Neural cell (in vitro differentiated cells): ENCODE results near the gene ALK. TPM values are rescaled to one million over a fixed set of nuclear protein-coding genes. Genes with fewer than 3 reads are reported as not detected.

Experiments
- H2AFZ ChIP-seq: fragments of 200-600, 300-800 bp; sonication (generic), shearing (Covaris generic); 2 replicates; pipeline ENCODE4 v1.6.0; 2014; ENCODE audit warnings: low read depth, mild to moderate bottlenecking, antibody characterized with exemption, low read length, moderate library complexity
- H3F3A ChIP-seq: fragments of 200-600 bp; shearing (Covaris generic); 2 replicates; pipeline ENCODE4 v1.6.1; 2016; ENCODE audit warnings: mild to moderate bottlenecking, moderate library complexity, mixed read lengths, antibody characterized with exemption, low read length; ENCODE audit not compliant: insufficient read depth, poor library complexity, severe bottlenecking
- H3K27ac ChIP-seq: fragments of 200-600, 300-800 bp; sonication (generic), shearing (Covaris generic); 2 replicates; pipeline ENCODE4 v1.5.1; 2014; ENCODE audit warnings: mild to moderate bottlenecking, low read length, moderate library complexity
- H3K27me3 ChIP-seq: fragments of 300-800, 200-600 bp; sonication (generic), shearing (Covaris generic); 2 replicates; pipeline ENCODE4 v1.6.0; 2014; ENCODE audit warnings: mild to moderate bottlenecking, low read depth, low read length, moderate library complexity; ENCODE audit not compliant: insufficient read depth
- H3K36me3 ChIP-seq: fragments of 300-800, 200-600 bp; sonication (generic), shearing (Covaris generic); 2 replicates; pipeline ENCODE4 v1.5.1; 2014; ENCODE audit warnings: mild to moderate bottlenecking, antibody characterized with exemption, low read length, moderate library complexity; ENCODE audit not compliant: insufficient read depth
- H3K4me2 ChIP-seq: fragments of 300-800, 200-600 bp; sonication (generic), shearing (Covaris generic); 2 replicates; pipeline ENCODE4 v1.6.0; 2014; ENCODE audit warnings: mild to moderate bottlenecking, low read length
- H3K4me3 ChIP-seq: fragments of 300-800, 200-600 bp; sonication (generic), shearing (Covaris generic); 2 replicates; pipeline ENCODE4 v1.5.1; 2014; ENCODE audit warnings: mild to moderate bottlenecking, low read length, moderate library complexity
- H3K79me2 ChIP-seq: fragments of 200-600 bp; shearing (Covaris generic); replicated peaks from 2 replicates; pipeline ENCODE4 v1.6.0; 2014; ENCODE audit warnings: mild to moderate bottlenecking, low read length, moderate library complexity; ENCODE audit not compliant: insufficient read depth
- H3K9ac ChIP-seq: fragments of 300-800, 200-600 bp; sonication (generic), shearing (Covaris generic); 2 replicates; pipeline ENCODE4 v1.6.1; 2016; ENCODE audit warnings: mild to moderate bottlenecking, low read length, mixed read lengths
- H3K9me2 ChIP-seq: fragments of 200-600 bp; shearing (Covaris generic); 2 replicates; pipeline ENCODE4 v1.6.1; 2016; ENCODE audit warnings: mild to moderate bottlenecking, low read length, mixed read lengths; ENCODE audit not compliant: insufficient read depth
- H3K9me3 ChIP-seq: fragments of 200-600, 300-800 bp; sonication (generic), shearing (Covaris generic); 2 replicates; pipeline ENCODE4 v1.6.1; 2016; ENCODE audit warnings: mild to moderate bottlenecking, mixed run types, low read length, moderate library complexity, mixed read lengths
- H4K20me1 ChIP-seq: fragments of 200-600 bp; shearing (Covaris generic); 2 replicates; pipeline ENCODE4 v1.6.1; 2016; ENCODE audit warnings: mild to moderate bottlenecking, mixed run types; ENCODE audit not compliant: insufficient read depth
- CTCF ChIP-seq: fragments of 450-650 bp; IDR thresholded peaks from 2 replicates; pipeline ENCODE4 v1.5.1; 2014; ENCODE audit warnings: antibody characterized with exemption, mild to moderate bottlenecking, moderate library complexity; ENCODE audit not compliant: poor library complexity, severe bottlenecking
- EP300 ChIP-seq: fragments of 450-650 bp; conservative IDR thresholded peaks from 2 replicates; pipeline ENCODE4 v1.6.1; 2014; ENCODE audit warnings: antibody characterized with exemption, mild to moderate bottlenecking, moderate library complexity; ENCODE audit not compliant: poor library complexity, severe bottlenecking
- EZH2 ChIP-seq: fragments of 200-600, 300-800 bp; shearing (Covaris generic), sonication (generic); IDR thresholded peaks from 2 replicates; pipeline ENCODE4 v1.6.1; 2014; ENCODE audit warnings: antibody characterized with exemption, low read length, borderline replicate concordance, mild to moderate bottlenecking; ENCODE audit not compliant: insufficient read depth, poor library complexity, severe bottlenecking
- MXI1 ChIP-seq: fragments of 450-650 bp; conservative IDR thresholded peaks from 2 replicates; pipeline ENCODE4 v1.6.1; 2014; ENCODE audit warnings: antibody characterized with exemption, mild to moderate bottlenecking; ENCODE audit not compliant: poor library complexity, severe bottlenecking
- POLR2AphosphoS5 ChIP-seq: IDR thresholded peaks from 2 replicates; pipeline ENCODE4 v1.6.1; 2012
- RAD21 ChIP-seq: fragments of 450-650 bp; conservative IDR thresholded peaks from 2 replicates; pipeline ENCODE4 v1.6.1; 2014; ENCODE audit warnings: antibody characterized with exemption, mild to moderate bottlenecking, moderate library complexity
- REST ChIP-seq: IDR thresholded peaks from 2 replicates; pipeline ENCODE4 v1.6.1; 2012; ENCODE audit warnings: borderline replicate concordance
- SMC3 ChIP-seq: fragments of 450-650 bp; conservative IDR thresholded peaks from 2 replicates; pipeline ENCODE4 v1.6.1; 2014; ENCODE audit warnings: antibody characterized with exemption, mild to moderate bottlenecking, moderate library complexity; ENCODE audit not compliant: poor library complexity
- TAF1 ChIP-seq: IDR thresholded peaks from 2 replicates; pipeline ENCODE4 v1.6.1; 2012; ENCODE audit warnings: low read depth
- polyA plus RNA-seq: library from polyadenylated mRNA; depleted of rRNA; stranded (reverse); fragments of >200 nt; gene quantifications from 2 replicates; pipeline ENCODE4 v1.2.3, GENCODE V29; 2014

The ALK gene
- polyA plus RNA-seq, 1 donor from 2014 or later = 7.1 TPM

GRCh38 chr2:29946505-29946904 is 25.1 kb upstream of the ALK start:
- no peak for TF ChIP-seq EZH2
- TF ChIP-seq TAF1 = no peak
- no peak for TF ChIP-seq EP300
- TF ChIP-seq MXI1 = no peak
- TF ChIP-seq RAD21 = no peak
- no peak for TF ChIP-seq CTCF
- no peak for TF ChIP-seq REST
- no peak for TF ChIP-seq POLR2AphosphoS5
- TF ChIP-seq SMC3 = no peak

GRCh38 chr2:29942711-29943110 is 21.3 kb upstream of the ALK start:
- Histone ChIP-seq H3K27me3 (no peaks in the 10 kb centered on the region), H3K9me3 (no peaks in the 10 kb centered on the region), H3K36me3 (no peaks in the 10 kb centered on the region), H3K79me2 (no peaks in the 10 kb centered on the region), H4K20me1 (no peaks in the 10 kb centered on the region), H3K9ac (no peak overlapping the region), H3F3A (no peaks in the 10 kb centered on the region), H2AFZ (no peak overlapping the region), H3K27ac (no peak overlapping the region), H3K4me3 (no peak overlapping the region), H3K9me2 (no peaks in the 10 kb centered on the region), H3K4me2 (no peak overlapping the region)
- no peak for TF ChIP-seq EP300
- no peak for TF ChIP-seq POLR2AphosphoS5
- TF ChIP-seq MXI1 = no peak
- TF ChIP-seq REST = no peak
- TF ChIP-seq SMC3 = no peak
- TF ChIP-seq CTCF = no peak
- no peak for TF ChIP-seq TAF1
- no peak for TF ChIP-seq RAD21
- no peak for TF ChIP-seq EZH2

More at GRCh38 chr2:29946505-29946904, 25.1 kb upstream of the ALK start:
- no peak overlapping the region for H3K4me2 ChIP-seq
- no peaks in the 10 kb centered on the region for H3K27me3 ChIP-seq
- no peaks in the 10 kb centered on the region for H4K20me1 ChIP-seq
- H3K9me3 ChIP-seq = no peaks in the 10 kb centered on the region
- no peak overlapping the region for H3K9ac ChIP-seq
- H3K36me3 ChIP-seq = no peaks in the 10 kb centered on the region
- no peaks in the 10 kb centered on the region for H3K9me2 ChIP-seq
- no peaks in the 10 kb centered on the region for H3F3A ChIP-seq
- no peak overlapping the region for H3K4me3 ChIP-seq
- no peak overlapping the region for H3K27ac ChIP-seq
- no peaks in the 10 kb centered on the region for H3K79me2 ChIP-seq
- no peak overlapping the region for H2AFZ ChIP-seq
